Measurements from ENCODE around the gene PCSK9.
A peak's percentile ranks its signal among the peaks of the same experiment; 100 is the strongest.

The PCSK9 gene

DNA sequence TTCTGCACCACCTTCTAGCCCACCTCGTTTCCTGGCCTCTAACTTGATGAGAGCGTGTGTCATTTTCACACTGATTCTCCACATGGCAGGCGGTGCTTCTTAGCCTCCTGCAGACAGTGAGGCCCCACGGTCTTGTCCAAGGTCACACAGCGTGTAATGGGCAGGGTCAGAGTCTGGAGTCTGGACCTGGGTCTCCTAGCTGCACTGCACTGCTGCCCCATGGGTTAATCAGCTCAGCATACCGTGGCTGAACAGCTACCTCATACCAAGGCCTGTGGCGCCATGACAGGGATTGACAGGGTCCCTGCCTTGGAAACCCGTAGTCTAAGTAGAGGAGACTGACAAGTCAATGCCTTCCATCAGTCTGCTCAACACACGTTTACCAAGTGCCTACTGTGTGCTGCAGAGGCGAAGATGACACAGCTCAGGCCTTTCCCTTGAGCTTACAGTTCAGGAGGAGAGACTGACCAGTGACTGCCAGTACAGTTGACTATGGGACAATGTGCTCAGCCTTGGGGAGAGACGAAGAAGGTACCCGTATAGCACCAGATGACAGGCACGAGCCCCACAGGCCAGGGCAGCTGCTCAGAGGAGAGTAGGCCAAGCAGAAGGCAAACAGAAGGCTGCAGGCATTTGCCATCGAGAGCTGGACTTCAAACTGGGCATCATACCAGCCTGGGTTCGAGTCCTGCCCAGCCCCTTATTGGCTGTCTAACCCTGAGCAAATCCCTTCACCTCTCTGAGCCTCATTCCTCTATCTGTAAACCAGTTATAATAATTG is 5.5 kb downstream of the PCSK9 start:
- no peak for DNase-seq

DNA sequence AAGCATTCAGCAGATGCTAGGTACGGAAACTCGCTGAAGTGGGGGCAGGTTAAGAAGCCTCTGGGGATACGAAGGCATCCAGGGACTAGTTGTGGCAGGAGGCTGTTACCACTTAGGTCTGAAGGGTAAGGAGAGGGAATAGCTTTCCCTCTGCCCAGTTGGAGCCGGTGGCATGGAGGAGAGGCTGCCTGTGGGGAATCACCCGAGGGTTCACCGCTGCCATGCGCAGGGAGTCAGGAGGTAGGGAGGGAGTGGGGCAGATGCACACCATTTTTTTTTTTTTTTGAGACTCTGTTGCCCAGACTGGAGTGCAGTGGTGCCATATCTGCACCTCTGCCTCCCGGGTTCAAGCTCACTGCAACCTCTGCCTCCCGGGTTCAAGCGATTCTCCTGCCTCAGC is 6.1 kb downstream of the PCSK9 start:
- no peak for DNase-seq

DNA sequence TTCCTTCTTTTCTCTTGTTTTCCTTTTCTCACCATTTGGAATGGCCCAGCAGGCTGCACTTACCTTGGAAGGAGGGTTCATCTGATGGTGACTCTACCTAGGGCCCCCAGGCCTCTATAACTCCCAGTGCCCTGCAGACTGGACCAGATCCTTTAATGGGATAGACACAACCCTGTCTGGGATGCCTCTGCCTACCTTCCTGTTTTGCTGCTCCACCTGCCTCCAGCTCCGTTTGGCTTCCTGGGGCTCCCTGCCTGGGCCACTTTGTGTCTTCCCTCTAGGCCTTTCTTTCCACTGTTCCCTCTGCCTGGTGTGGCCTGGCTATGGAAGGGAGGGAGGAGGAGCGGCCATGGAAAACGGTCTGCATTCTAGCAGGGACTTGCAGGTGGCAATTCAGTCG is 7.5 kb downstream of the PCSK9 start:
- no peak for DNase-seq

DNA sequence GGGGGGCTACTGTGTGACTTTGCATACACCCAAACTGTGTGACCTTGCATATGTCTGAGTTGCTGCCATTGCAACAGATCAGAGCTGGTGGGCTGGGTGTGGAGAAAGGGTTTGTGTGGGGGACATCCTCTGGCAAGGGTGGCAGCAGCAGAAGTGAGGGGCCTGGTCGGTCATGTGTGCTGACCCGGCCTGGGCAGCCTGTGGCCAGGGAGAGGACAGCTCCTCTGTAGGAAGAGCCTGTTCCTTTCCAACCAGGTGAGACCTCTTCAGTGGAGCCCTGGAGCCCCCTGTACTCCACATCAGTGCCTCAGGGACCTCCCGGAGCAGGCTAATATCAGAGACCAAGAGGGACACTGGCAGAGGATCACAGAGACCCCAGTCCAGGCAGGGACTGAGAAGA is 8.3 kb downstream of the PCSK9 start:
- DNase-seq, result no peak

GRCh38 chr1:55048453-55049270 is 9.3 kb downstream of the PCSK9 start:
- DNase-seq, result no peak

DNA sequence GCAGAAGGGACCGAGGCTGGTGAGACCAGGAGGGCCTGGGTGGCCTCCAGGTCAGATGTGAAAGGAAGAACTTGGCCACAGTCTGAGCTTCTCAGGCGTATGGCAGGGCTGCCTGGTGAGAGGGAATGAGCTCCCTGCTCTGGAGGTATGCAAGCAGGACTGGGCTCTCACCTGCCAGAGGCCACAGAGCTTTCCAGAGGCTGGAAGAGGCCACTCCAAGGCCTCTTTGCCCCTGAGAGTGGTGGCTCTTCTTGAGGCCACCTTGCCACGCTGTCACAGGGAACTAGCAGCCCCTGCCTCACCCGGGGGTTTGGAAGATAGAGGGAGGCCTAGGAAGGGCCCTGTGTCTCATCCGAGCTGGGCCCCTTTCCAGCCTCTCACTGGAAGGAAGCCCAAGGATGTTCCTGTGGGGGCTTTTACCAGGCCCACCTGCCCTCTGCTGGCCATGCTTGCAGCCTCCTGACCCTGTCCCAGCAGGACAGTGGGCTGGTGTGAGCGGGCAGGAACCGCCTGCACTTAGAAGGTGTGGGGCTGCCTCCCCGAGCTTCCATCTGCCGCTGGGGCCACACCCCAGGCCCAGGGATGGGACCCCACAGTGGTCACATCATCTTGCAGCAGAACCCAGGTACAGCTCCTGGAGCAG is 10.0 kb downstream of the PCSK9 start:
- DNase-seq, result no peak

DNA sequence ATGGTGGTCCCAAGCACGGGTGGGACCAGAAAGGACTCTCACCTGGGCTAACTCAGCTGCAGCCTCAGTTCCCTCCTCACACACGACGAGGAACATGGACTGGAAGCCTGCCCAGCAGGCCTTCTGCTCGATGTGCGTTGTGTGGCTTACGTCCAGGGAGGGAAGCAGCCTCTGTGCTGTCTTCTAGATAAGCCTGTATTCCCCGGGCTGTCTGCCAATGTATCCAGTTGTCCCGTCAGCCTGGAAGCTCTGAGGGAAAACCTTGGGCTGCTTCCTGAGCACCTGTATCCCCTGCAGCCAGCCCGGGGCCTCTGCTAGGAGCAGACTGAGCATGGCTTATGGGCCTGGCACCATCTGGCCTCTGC is 10.5 kb downstream of the PCSK9 start:
- peak in 1 of 14 donors; percentile 81 for DNase-seq

GRCh38 chr1:55050283-55050682 is 10.9 kb downstream of the PCSK9 start:
- DNase-seq, result peak in 2 of 14 donors; percentile 16 to 32

GRCh38 chr1:55051169-55051568 is 11.8 kb downstream of the PCSK9 start:
- no peak for DNase-seq

DNA sequence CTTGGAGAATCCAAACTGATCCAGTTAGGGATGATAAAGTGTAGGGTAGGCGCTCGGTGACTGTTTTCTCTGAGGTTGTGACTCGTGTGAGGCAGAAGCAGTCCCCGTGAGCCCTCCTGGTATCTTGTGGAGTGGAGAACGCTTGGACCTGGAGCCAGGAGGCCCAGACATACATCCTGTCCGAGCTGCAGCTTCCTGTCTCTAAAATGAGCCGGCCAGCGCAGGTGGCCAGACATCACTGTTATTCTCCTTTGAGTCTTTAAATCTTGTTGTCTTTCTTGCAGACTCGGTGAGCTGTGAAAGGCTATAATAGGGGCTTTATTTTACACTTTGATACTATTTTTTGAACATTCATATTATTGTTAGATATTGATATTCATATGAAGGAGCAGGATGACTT is 12.3 kb downstream of the PCSK9 start:
- DNase-seq, result no peak

DNA sequence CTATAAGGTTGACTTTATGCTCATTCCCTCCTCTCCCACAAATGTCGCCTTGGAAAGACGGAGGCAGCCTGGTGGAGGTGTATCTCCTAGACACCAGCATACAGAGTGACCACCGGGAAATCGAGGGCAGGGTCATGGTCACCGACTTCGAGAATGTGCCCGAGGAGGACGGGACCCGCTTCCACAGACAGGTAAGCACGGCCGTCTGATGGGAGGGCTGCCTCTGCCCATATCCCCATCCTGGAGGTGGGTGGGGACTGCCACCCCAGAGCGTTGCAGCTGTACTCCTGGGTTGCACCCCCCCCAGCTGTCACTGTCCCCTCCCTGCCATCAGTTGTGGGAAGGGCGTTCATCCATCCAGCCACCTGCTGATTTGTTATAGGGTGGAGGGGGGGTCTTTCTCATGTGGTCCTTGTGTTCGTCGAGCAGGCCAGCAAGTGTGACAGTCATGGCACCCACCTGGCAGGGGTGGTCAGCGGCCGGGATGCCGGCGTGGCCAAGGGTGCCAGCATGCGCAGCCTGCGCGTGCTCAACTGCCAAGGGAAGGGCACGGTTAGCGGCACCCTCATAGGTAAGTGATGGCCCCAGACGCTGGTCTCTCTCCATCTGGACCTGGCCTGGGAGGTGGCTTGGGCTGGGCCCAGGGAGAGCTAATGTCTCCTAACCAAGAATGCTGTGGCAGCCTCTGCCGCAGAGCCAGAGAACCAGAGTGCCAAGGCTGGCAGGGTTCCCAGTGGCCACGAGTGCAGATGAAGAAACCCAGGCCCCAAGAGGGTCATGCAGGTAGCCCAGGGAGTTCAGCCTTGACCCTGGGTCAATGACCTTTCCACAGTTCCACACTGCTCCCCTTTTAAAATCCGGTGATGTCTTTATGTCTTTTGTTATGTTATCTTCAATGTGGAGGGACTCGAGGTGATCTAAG is 13.1 kb downstream of the PCSK9 start:
- no peak for DNase-seq

GRCh38 chr1:55053265-55053954 is 14.1 kb downstream of the PCSK9 start:
- peak in 1 of 14 donors; percentile 30 for DNase-seq

GRCh38 chr1:55054396-55054795 is 15.0 kb downstream of the PCSK9 start:
- no peak for DNase-seq

DNA sequence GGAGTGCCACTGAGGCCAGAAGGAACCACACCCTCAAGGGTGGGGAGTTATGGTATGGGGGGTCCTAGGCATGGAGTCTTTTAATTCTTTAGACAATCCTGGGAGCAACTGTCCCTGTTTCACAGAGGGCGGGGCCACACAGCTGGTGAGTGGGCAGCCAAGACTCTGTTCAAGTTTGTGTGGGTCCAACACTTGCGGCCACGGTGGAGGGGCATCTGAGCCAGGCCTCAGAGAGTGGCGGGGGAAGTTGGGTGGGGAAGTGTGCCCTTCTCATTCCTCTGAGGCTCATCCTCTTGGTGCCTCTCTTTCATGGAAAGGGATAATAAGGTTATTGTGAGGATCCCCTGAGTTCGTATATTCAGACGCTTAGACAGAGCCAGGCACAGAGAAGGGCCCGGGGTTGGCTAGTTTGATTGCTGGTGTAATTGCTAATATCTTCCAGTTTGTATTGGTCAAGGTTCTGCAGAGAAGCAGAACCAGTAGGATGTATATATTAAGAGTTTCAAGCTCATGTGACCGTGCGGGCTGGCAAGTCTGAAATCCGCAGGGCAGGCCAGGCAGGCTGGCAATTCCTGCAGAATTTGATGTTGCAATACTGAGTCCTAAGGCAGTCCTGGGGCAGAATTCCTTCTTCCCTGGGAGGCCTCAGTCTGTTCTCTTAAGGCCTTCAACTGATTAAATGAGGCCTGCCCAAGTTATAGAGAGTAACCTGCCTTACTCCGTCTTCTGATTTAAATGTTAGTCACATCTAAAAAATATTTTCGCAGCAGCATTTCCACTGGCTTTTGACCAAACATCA is 15.9 kb downstream of the PCSK9 start:
- DNase-seq, result no peak

GRCh38 chr1:55055951-55056631 is 16.7 kb downstream of the PCSK9 start:
- DNase-seq, result no peak

- no peak for DNase-seq
Measured at GRCh38 chr1:55056632-55056992, 17.3 kb downstream of the PCSK9 start.

GRCh38 chr1:55057270-55057955 is 18.1 kb downstream of the PCSK9 start:
- no peak for DNase-seq

GRCh38 chr1:55057956-55058298 is 18.6 kb downstream of the PCSK9 start:
- no peak for DNase-seq

GRCh38 chr1:55059302-55060132 is 20.2 kb downstream of the PCSK9 start:
- DNase-seq, result no peak
